Measurements from ENCODE around the gene SYNJ1. TPM values are rescaled to one million over a fixed set of nuclear protein-coding genes. Genes with fewer than 3 reads are reported as not detected.
"Not testable (repeated sequence)": the region's sequence is repeated elsewhere in the genome, so short reads cannot be mapped to it uniquely, and the experiment has no call there.

Gene SYNJ1
- total and polyA plus RNA-seq, 4 donors: 8.0 to 27.4 (median 13.8) TPM

GRCh38 chr21:32693581-32693980, 34.2 kb downstream of the SYNJ1 start:
- no peak for DNase-seq
- ATAC-seq (ENCODE audit: low FRiP score): no peak
- peaks cover 0 to 1% of the 10 kb centered on the region in 2 donors for H3K36me3 ChIP-seq (ENCODE audit: control insufficient read depth in 1 of 2, insufficient read depth in 2 of 2, low read length in 1 of 2)
- intact Hi-C loops (cut with DNase I): no loop called here
- no peak overlapping the region for H3K4me3 ChIP-seq (ENCODE audit: low read length in 2 of 2)
- no peaks in the 10 kb centered on the region for H3K4me1 ChIP-seq (ENCODE audit: control insufficient read depth in 1 of 2, insufficient read depth in 2 of 2, low read length in 2 of 2)
- H3K27ac ChIP-seq (ENCODE audit: low read depth in 1 of 2, low read length in 2 of 2): no peak overlapping the region
- no peaks in the 10 kb centered on the region for H3K27me3 ChIP-seq (ENCODE audit: control insufficient read depth in 1 of 2, insufficient read depth in 2 of 2, low read length in 1 of 2)
- no peaks in the 10 kb centered on the region for H3K9me3 ChIP-seq (ENCODE audit: control insufficient read depth, low read length)

GRCh38 chr21:32690085-32690484, 37.7 kb downstream of the SYNJ1 start:
- DNase-seq (no peak), ATAC-seq (ENCODE audit: low FRiP score) (no peak)
- Histone ChIP-seq H3K27me3 (ENCODE audit: control insufficient read depth in 1 of 2, insufficient read depth in 2 of 2, low read length in 1 of 2) (no peaks in the 10 kb centered on the region), H3K4me1 (ENCODE audit: control insufficient read depth in 1 of 2, insufficient read depth in 2 of 2, low read length in 2 of 2) (no peaks in the 10 kb centered on the region), H3K4me3 (ENCODE audit: low read length in 2 of 2) (no peak overlapping the region), H3K27ac (ENCODE audit: low read depth in 1 of 2, low read length in 2 of 2) (no peak overlapping the region), H3K36me3 (ENCODE audit: control insufficient read depth in 1 of 2, insufficient read depth in 2 of 2, low read length in 1 of 2) (peaks cover 0 to 3% of the 10 kb centered on the region in 2 donors), H3K9me3 (ENCODE audit: control insufficient read depth, low read length) (no peaks in the 10 kb centered on the region)
- intact Hi-C loops (cut with DNase I): no loop called here
- 27 to 69% methylated on average over 3 of the region's 3 CpGs for WGBS, 2 donors

GRCh38 chr21:32687643-32688345, 40.0 kb downstream of the SYNJ1 start:
- peaks cover 0 to 3% of the 10 kb centered on the region in 2 donors for H3K36me3 ChIP-seq (ENCODE audit: control insufficient read depth in 1 of 2, insufficient read depth in 2 of 2, low read length in 1 of 2)
- ATAC-seq (ENCODE audit: low FRiP score) (no peak), DNase-seq (no peak)
- H3K27ac ChIP-seq (ENCODE audit: low read depth in 1 of 2, low read length in 2 of 2): no peak overlapping the region
- no peaks in the 10 kb centered on the region for H3K9me3 ChIP-seq (ENCODE audit: control insufficient read depth, low read length)
- WGBS, 2 donors: 78% methylated on average over 4 of the region's 4 CpGs
- H3K27me3 ChIP-seq (ENCODE audit: control insufficient read depth in 1 of 2, insufficient read depth in 2 of 2, low read length in 1 of 2): no peaks in the 10 kb centered on the region
- H3K4me1 ChIP-seq (ENCODE audit: control insufficient read depth in 1 of 2, insufficient read depth in 2 of 2, low read length in 2 of 2): no peaks in the 10 kb centered on the region
- H3K4me3 ChIP-seq (ENCODE audit: low read length in 2 of 2): no peak overlapping the region
- intact Hi-C loops (cut with DNase I): no loop called here

- intact Hi-C loops (cut with DNase I): no loop called here
- Histone ChIP-seq H3K4me3 (ENCODE audit: low read length in 2 of 2) (no peak overlapping the region), H3K27ac (ENCODE audit: low read depth in 1 of 2, low read length in 2 of 2) (no peak overlapping the region), H3K27me3 (ENCODE audit: control insufficient read depth in 1 of 2, insufficient read depth in 2 of 2, low read length in 1 of 2) (no peaks in the 10 kb centered on the region), H3K9me3 (ENCODE audit: control insufficient read depth, low read length) (no peaks in the 10 kb centered on the region), H3K36me3 (ENCODE audit: control insufficient read depth in 1 of 2, insufficient read depth in 2 of 2, low read length in 1 of 2) (peaks cover 0 to 2% of the 10 kb centered on the region in 2 donors), H3K4me1 (ENCODE audit: control insufficient read depth in 1 of 2, insufficient read depth in 2 of 2, low read length in 2 of 2) (no peaks in the 10 kb centered on the region)
- no peak for ATAC-seq (ENCODE audit: low FRiP score)
- WGBS, 2 donors: 66 to 75% methylated on average over 3 of the region's 3 CpGs
- DNase-seq: no peak
Observed at GRCh38 chr21:32682696-32683474, 44.9 kb downstream of the SYNJ1 start.

- intact Hi-C loops (cut with DNase I): no loop called here
- H3K27ac ChIP-seq (ENCODE audit: low read depth in 1 of 2, low read length in 2 of 2): no peak overlapping the region
- no peaks in the 10 kb centered on the region for H3K4me1 ChIP-seq (ENCODE audit: control insufficient read depth in 1 of 2, insufficient read depth in 2 of 2, low read length in 2 of 2)
- ATAC-seq (ENCODE audit: low FRiP score): no peak
- H3K27me3 ChIP-seq (ENCODE audit: control insufficient read depth in 1 of 2, insufficient read depth in 2 of 2, low read length in 1 of 2): no peaks in the 10 kb centered on the region
- no peaks in the 10 kb centered on the region for H3K9me3 ChIP-seq (ENCODE audit: control insufficient read depth, low read length)
- 95% methylated on average over 2 of the region's 2 CpGs for WGBS, 2 donors
- DNase-seq: no peak
- H3K36me3 ChIP-seq (ENCODE audit: control insufficient read depth in 1 of 2, insufficient read depth in 2 of 2, low read length in 1 of 2): no peaks in the 10 kb centered on the region
- no peak overlapping the region for H3K4me3 ChIP-seq (ENCODE audit: low read length in 2 of 2)
Observed at GRCh38 chr21:32674731-32675130, 53.1 kb downstream of the SYNJ1 start.

- Histone ChIP-seq H3K36me3 (ENCODE audit: control insufficient read depth in 1 of 2, insufficient read depth in 2 of 2, low read length in 1 of 2) (no peaks in the 10 kb centered on the region), H3K27ac (ENCODE audit: low read depth in 1 of 2, low read length in 2 of 2) (no peak overlapping the region), H3K27me3 (ENCODE audit: control insufficient read depth in 1 of 2, insufficient read depth in 2 of 2, low read length in 1 of 2) (no peaks in the 10 kb centered on the region), H3K4me3 (ENCODE audit: low read length in 2 of 2) (no peak overlapping the region), H3K4me1 (ENCODE audit: control insufficient read depth in 1 of 2, insufficient read depth in 2 of 2, low read length in 2 of 2) (no peaks in the 10 kb centered on the region), H3K9me3 (ENCODE audit: control insufficient read depth, low read length) (no peaks in the 10 kb centered on the region)
- DNase-seq: no peak
- ATAC-seq (ENCODE audit: low FRiP score): no peak
- intact Hi-C loops (cut with DNase I): no loop called here
- WGBS, 2 donors: 95 to 97% methylated on average over 1 of the region's 1 CpG
Observed at GRCh38 chr21:32674038-32674437, 53.8 kb downstream of the SYNJ1 start.

GRCh38 chr21:32666258-32666657, 61.6 kb downstream of the SYNJ1 start:
- Histone ChIP-seq H3K4me3 (ENCODE audit: low read length in 2 of 2) (no peak overlapping the region), H3K27ac (ENCODE audit: low read depth in 1 of 2, low read length in 2 of 2) (no peak overlapping the region), H3K36me3 (ENCODE audit: control insufficient read depth in 1 of 2, insufficient read depth in 2 of 2, low read length in 1 of 2) (peaks cover 8 to 12% of the 10 kb centered on the region in 2 donors), H3K4me1 (ENCODE audit: control insufficient read depth in 1 of 2, insufficient read depth in 2 of 2, low read length in 2 of 2) (no peaks in the 10 kb centered on the region), H3K9me3 (ENCODE audit: control insufficient read depth, low read length) (peaks cover 3% of the 10 kb centered on the region), H3K27me3 (ENCODE audit: control insufficient read depth in 1 of 2, insufficient read depth in 2 of 2, low read length in 1 of 2) (no peaks in the 10 kb centered on the region)
- WGBS, 2 donors: 75 to 87% methylated on average over 1 of the region's 1 CpG
- ATAC-seq (ENCODE audit: low FRiP score) (no peak), DNase-seq (no peak)
- intact Hi-C loops (cut with DNase I): no loop called here

- H3K4me1 ChIP-seq (ENCODE audit: control insufficient read depth in 1 of 2, insufficient read depth in 2 of 2, low read length in 2 of 2); H3K4me3 ChIP-seq (ENCODE audit: low read length in 2 of 2); DNase-seq; H3K9me3 ChIP-seq (ENCODE audit: control insufficient read depth, low read length); H3K27me3 ChIP-seq (ENCODE audit: control insufficient read depth in 1 of 2, insufficient read depth in 2 of 2, low read length in 1 of 2); intact Hi-C loops (cut with DNase I); ATAC-seq (ENCODE audit: low FRiP score); H3K27ac ChIP-seq (ENCODE audit: low read depth in 1 of 2, low read length in 2 of 2): not testable (repeated sequence)
- 96 to 98% methylated on average over 2 of the region's 2 CpGs for WGBS, 2 donors
- H3K36me3 ChIP-seq (ENCODE audit: control insufficient read depth in 1 of 2, insufficient read depth in 2 of 2, low read length in 1 of 2): peaks cover 8 to 16% of the 10 kb centered on the region in 2 donors
Observed at GRCh38 chr21:32664095-32664494, 63.7 kb downstream of the SYNJ1 start.

- H3K4me3 ChIP-seq (ENCODE audit: low read length in 2 of 2); H3K27ac ChIP-seq (ENCODE audit: low read depth in 1 of 2, low read length in 2 of 2); H3K27me3 ChIP-seq (ENCODE audit: control insufficient read depth in 1 of 2, insufficient read depth in 2 of 2, low read length in 1 of 2); DNase-seq; H3K9me3 ChIP-seq (ENCODE audit: control insufficient read depth, low read length); H3K4me1 ChIP-seq (ENCODE audit: control insufficient read depth in 1 of 2, insufficient read depth in 2 of 2, low read length in 2 of 2); ATAC-seq (ENCODE audit: low FRiP score); intact Hi-C loops (cut with DNase I): not testable (repeated sequence)
- WGBS, 2 donors: 92% methylated on average over 10 of the region's 10 CpGs
- peaks cover 8 to 16% of the 10 kb centered on the region in 2 donors for H3K36me3 ChIP-seq (ENCODE audit: control insufficient read depth in 1 of 2, insufficient read depth in 2 of 2, low read length in 1 of 2)
Observed at GRCh38 chr21:32661981-32662380, 65.8 kb downstream of the SYNJ1 start.
